ENCODE measurements around the gene PARP6.
A peak's percentile ranks its signal among the peaks of the same experiment; 100 is the strongest.
"Not testable (repeated sequence)": the region's sequence is repeated elsewhere in the genome, so short reads cannot be mapped to it uniquely, and the experiment has no call there.

PARP6 gene

DNA sequence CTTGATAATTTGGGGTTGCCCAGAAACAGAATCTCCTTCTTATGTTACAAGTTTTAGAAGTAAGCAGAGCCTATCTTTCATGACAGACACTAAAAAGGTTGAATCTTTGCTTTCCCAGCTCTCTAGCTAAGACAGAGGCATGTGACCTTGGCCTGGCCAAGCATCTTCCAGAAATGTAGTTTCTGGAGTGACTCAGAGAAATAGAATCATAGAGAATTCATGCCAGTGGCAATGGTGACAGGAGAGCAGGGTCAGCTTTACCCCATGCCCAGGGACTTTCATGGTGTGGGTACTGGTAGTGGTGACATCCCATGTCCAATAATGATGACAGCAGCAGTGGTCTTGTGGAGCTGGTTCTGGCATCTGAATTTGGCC, 4.0 kb upstream of the PARP6 start:
- Histone ChIP-seq H3K4me3 (ENCODE audit: low read depth in 1 of 2, low read length in 2 of 2) (no peak overlapping the region), H3K27me3 (ENCODE audit: low read depth, low read length) (no peaks in the 10 kb centered on the region), H3K4me1 (ENCODE audit: control insufficient read depth in 1 of 2, insufficient read depth in 2 of 2, low read length in 2 of 2) (peaks cover 4 to 15% of the 10 kb centered on the region in 2 donors), H3K9me3 (ENCODE audit: control insufficient read depth in 1 of 2, low read length in 2 of 2) (no peaks in the 10 kb centered on the region), H3K27ac (ENCODE audit: low read length) (no peak overlapping the region), H3K36me3 (ENCODE audit: control insufficient read depth in 1 of 2, insufficient read depth in 2 of 2, low read length in 2 of 2) (no peaks in the 10 kb centered on the region)

DNA sequence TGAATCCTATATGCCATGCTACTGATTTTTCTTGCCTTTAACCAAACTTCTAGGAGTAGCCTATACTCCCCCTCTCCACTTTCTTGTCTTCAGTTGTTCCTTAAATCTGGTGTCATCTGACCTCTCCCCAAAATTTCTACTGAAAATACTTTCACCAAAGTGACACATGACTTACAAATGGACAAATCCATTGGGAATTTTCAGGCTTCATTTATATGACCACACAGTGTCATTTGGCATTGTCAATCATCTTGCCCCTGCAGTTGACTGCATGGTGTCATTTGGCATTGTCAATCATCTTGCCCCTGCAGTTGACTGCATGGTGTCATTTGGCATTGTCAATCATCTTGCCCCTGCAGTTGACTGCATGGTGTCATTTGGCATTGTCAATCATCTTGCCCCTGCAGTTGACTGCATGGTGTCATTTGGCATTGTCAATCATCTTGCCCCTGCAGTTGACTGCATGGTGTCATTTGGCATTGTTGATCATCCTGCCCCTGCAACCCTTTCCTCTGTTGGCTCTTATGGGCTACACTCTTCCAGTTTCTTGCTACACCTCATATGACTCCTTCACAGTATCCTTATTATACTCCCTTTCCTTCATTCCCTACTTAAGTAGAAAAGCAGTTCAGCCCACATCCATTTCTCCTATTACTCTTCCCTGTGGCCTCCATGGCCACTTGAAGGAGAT, 3.4 kb upstream of the PARP6 start:
- H3K27ac ChIP-seq (ENCODE audit: low read length) = not testable (repeated sequence)

DNA sequence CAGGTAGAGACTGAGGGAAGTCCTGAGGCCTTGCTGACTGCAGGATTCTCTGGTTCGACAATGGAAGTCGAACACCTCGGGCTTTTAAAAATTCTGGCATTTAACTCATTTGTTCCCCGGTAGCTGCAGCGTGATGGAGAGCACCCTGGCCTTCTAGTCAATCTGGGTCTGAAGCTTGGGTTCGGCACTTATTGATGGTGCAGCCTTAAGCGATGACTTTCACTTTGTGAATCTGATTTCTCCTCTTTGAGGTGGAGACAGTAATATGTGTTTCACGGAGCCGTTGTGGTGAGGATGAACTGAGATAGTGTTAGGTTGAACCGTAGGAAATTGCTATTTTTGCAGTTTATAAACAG, 621 bp upstream of the PARP6 start:
- H3K9me3 ChIP-seq (ENCODE audit: control insufficient read depth in 1 of 2, low read length in 2 of 2) = no peaks in the 10 kb centered on the region
- peak overlapping the region; percentile 43 for H3K27ac ChIP-seq (ENCODE audit: low read length)
- peaks cover 5 to 26% of the 10 kb centered on the region in 2 donors for H3K4me1 ChIP-seq (ENCODE audit: control insufficient read depth in 1 of 2, insufficient read depth in 2 of 2, low read length in 2 of 2)
- H3K27me3 ChIP-seq (ENCODE audit: low read depth, low read length) = no peaks in the 10 kb centered on the region
- H3K36me3 ChIP-seq (ENCODE audit: control insufficient read depth in 1 of 2, insufficient read depth in 2 of 2, low read length in 2 of 2) = peaks cover 0 to 23% of the 10 kb centered on the region in 2 donors
- H3K4me3 ChIP-seq (ENCODE audit: low read depth in 1 of 2, low read length in 2 of 2) = peak overlapping the region; percentile 57 to 67

More for the DNA sequence above, 3.4 kb upstream of the PARP6 start:
- not testable (repeated sequence) for H3K36me3 ChIP-seq (ENCODE audit: control insufficient read depth in 1 of 2, insufficient read depth in 2 of 2, low read length in 2 of 2); H3K9me3 ChIP-seq (ENCODE audit: control insufficient read depth in 1 of 2, low read length in 2 of 2); H3K27me3 ChIP-seq (ENCODE audit: low read depth, low read length); H3K4me3 ChIP-seq (ENCODE audit: low read depth in 1 of 2, low read length in 2 of 2)
- peaks cover 5 to 20% of the 10 kb centered on the region in 2 donors for H3K4me1 ChIP-seq (ENCODE audit: control insufficient read depth in 1 of 2, insufficient read depth in 2 of 2, low read length in 2 of 2)

DNA sequence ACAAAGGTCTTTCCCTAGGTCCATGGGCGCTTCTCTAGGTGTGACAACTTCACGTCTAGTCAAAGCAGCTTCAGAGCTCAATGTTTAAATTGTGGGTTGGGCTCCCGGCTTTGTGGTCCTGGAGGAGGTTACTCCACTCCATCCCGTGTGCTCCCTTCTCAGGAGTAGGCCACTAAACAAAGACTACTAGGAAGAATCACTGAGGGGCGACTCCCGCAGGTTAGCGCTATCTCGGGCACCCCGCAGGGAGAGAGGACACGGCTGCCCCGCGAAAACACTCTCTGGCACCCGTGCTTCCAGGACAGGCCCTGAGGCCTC, 500 bp downstream of the PARP6 start:
- H3K4me3 ChIP-seq (ENCODE audit: low read depth in 1 of 2, low read length in 2 of 2) = peak overlapping the region; percentile 70 to 80
- no peaks in the 10 kb centered on the region for H3K9me3 ChIP-seq (ENCODE audit: control insufficient read depth in 1 of 2, low read length in 2 of 2)
- peaks cover 5 to 26% of the 10 kb centered on the region in 2 donors for H3K4me1 ChIP-seq (ENCODE audit: control insufficient read depth in 1 of 2, insufficient read depth in 2 of 2, low read length in 2 of 2)
- peaks cover 6 to 32% of the 10 kb centered on the region in 2 donors for H3K36me3 ChIP-seq (ENCODE audit: control insufficient read depth in 1 of 2, insufficient read depth in 2 of 2, low read length in 2 of 2)
- H3K27me3 ChIP-seq (ENCODE audit: low read depth, low read length) = no peaks in the 10 kb centered on the region
- peak overlapping the region; percentile 46 for H3K27ac ChIP-seq (ENCODE audit: low read length)

DNA sequence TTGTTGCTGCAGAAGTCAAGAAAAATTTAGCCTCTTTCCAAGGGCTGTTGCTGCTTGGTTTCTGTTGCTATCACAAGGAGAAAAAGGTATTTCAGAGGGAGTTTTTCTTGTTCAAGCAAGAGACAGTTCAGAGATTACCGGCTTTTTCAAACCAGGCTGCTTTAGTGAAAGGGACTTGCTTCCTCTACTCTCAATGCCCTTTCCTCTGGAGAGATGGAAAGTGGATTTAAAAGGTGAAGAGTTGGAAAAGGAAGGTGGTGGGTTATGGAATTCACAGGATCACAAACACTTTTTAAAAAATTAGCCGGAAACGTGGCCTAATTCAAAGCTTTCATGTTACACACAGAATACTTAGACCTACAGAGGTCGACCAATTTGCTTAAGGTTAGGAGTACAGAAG, 1.1 kb downstream of the PARP6 start:
- Histone ChIP-seq H3K27ac (ENCODE audit: low read length) (peak overlapping the region; percentile 46), H3K36me3 (ENCODE audit: control insufficient read depth in 1 of 2, insufficient read depth in 2 of 2, low read length in 2 of 2) (peaks cover 12 to 39% of the 10 kb centered on the region in 2 donors), H3K4me3 (ENCODE audit: low read depth in 1 of 2, low read length in 2 of 2) (peak overlapping the region; percentile 70 to 80), H3K4me1 (ENCODE audit: control insufficient read depth in 1 of 2, insufficient read depth in 2 of 2, low read length in 2 of 2) (peaks cover 5 to 26% of the 10 kb centered on the region in 2 donors), H3K27me3 (ENCODE audit: low read depth, low read length) (no peaks in the 10 kb centered on the region), H3K9me3 (ENCODE audit: control insufficient read depth in 1 of 2, low read length in 2 of 2) (no peaks in the 10 kb centered on the region)

DNA sequence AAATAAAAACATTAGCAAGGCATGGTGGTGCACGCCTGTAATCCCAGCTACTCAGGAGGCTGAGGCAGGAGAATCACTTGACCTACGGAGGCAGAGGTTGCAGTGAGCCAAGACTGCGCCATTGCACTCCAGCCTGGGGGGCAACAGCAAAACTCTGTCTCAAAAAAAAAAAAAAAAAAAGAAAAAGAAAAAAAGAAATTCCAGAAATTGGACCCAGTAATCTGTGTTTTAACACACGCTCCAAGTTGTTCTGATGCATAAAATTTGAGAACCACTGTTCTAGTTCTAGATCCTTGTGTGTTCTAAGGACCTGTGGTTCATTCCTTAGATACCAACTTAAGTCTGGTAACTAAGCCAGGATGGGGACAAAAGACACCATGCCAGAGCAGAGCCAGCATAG, 2.6 kb downstream of the PARP6 start:
- H3K4me1 ChIP-seq (ENCODE audit: control insufficient read depth in 1 of 2, insufficient read depth in 2 of 2, low read length in 2 of 2) = peaks cover 5 to 26% of the 10 kb centered on the region in 2 donors
- H3K36me3 ChIP-seq (ENCODE audit: control insufficient read depth in 1 of 2, insufficient read depth in 2 of 2, low read length in 2 of 2) = peaks cover 27 to 54% of the 10 kb centered on the region in 2 donors
- H3K4me3 ChIP-seq (ENCODE audit: low read depth in 1 of 2, low read length in 2 of 2) = no peak overlapping the region
- H3K27ac ChIP-seq (ENCODE audit: low read length) = no peak overlapping the region
- H3K9me3 ChIP-seq (ENCODE audit: control insufficient read depth in 1 of 2, low read length in 2 of 2) = no peaks in the 10 kb centered on the region
- no peaks in the 10 kb centered on the region for H3K27me3 ChIP-seq (ENCODE audit: low read depth, low read length)

DNA sequence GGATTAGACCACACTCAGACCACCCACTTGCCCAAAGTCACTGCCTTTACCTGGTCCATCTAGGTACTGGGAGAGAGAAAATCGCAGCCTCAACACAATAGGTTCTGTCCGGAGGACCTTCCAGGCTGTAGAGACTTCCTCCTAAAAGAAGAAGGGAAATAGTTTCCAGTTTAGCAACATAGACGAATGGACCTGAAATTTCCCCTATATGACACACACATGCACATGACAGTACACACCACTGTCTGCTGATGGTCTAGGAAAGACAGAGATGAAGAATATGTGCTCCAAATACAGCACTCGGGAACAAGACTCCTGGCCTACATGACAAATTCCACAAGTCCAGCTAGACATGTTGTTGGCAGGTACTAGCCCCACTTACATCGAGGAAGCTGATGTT, 7.3 kb downstream of the PARP6 start:
- peaks cover 69 to 88% of the 10 kb centered on the region in 2 donors for H3K36me3 ChIP-seq (ENCODE audit: control insufficient read depth in 1 of 2, insufficient read depth in 2 of 2, low read length in 2 of 2)
- H3K27ac ChIP-seq (ENCODE audit: low read length) = no peak overlapping the region
- no peak overlapping the region for H3K4me3 ChIP-seq (ENCODE audit: low read depth in 1 of 2, low read length in 2 of 2)
- no peaks in the 10 kb centered on the region for H3K9me3 ChIP-seq (ENCODE audit: control insufficient read depth in 1 of 2, low read length in 2 of 2)
- no peaks in the 10 kb centered on the region for H3K27me3 ChIP-seq (ENCODE audit: low read depth, low read length)
- no peaks in the 10 kb centered on the region for H3K4me1 ChIP-seq (ENCODE audit: control insufficient read depth in 1 of 2, insufficient read depth in 2 of 2, low read length in 2 of 2)

DNA sequence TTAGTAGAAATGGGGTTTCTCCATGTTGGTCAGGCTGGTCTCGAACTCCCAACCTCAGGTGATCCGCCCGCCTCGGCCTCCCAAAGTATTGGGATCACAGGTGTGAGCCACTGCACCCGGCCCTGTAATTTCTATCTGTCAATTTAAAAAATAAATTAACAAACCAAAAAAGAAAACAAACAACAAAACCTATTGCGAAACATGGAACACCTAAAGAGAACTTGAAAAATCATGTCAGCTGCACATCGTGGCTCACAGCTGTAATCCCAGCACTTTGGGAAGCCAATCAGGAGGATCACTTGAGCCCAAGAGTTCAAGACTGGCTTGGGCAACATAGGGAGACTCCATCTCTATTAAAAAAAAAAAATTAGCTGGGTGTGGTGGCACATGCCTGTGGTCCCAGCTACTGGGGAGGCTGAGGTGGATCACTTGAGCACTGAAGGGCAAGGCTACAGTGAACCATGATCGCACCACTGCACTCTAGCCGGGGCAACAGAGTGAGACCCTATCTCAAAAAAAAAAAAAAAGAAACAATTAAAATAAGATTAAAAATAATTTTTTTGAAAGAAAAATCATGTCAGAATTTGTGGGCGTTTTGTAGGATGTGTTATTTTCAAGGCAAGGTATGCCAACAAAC, 19.6 kb downstream of the PARP6 start:
- Histone ChIP-seq H3K27ac (ENCODE audit: low read length) (no peak overlapping the region), H3K4me3 (ENCODE audit: low read depth in 1 of 2, low read length in 2 of 2) (no peak overlapping the region), H3K27me3 (ENCODE audit: low read depth, low read length) (no peaks in the 10 kb centered on the region), H3K9me3 (ENCODE audit: control insufficient read depth in 1 of 2, low read length in 2 of 2) (no peaks in the 10 kb centered on the region), H3K36me3 (ENCODE audit: control insufficient read depth in 1 of 2, insufficient read depth in 2 of 2, low read length in 2 of 2) (peaks cover 75 to 94% of the 10 kb centered on the region in 2 donors), H3K4me1 (ENCODE audit: control insufficient read depth in 1 of 2, insufficient read depth in 2 of 2, low read length in 2 of 2) (no peaks in the 10 kb centered on the region)

DNA sequence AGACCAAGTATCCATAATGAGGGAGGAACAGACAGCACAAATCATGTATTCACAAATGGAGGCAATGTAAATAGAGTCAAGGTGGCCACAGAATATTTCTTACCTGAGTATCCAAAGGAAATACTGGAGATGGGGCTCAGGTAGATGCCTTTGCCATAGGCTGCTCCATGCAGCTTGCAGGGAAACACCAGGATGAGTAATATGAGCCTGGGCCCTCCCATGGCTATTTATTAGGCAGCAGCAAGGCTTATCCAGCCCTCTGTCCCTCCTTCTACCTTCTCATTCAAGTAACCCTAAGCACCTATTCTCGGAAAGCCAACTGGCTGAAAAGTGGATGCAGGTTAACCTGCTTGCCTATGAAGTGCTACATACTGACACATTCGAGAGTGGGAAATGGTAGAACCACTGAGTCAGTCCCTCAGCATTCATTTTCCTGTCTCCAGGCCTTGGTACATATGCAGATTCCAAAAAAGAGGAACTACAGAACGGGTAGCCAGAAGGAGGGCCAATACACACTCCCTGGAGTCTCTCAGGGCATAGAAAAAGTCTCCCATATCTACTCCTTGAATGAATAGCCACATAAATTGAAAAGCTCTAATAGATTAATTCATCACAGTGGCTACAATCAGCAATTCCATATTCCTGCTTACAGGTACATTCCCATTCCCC, 23.1 kb downstream of the PARP6 start:
- no peak overlapping the region for H3K27ac ChIP-seq (ENCODE audit: low read length)
- H3K9me3 ChIP-seq (ENCODE audit: control insufficient read depth in 1 of 2, low read length in 2 of 2) = no peaks in the 10 kb centered on the region
- H3K36me3 ChIP-seq (ENCODE audit: control insufficient read depth in 1 of 2, insufficient read depth in 2 of 2, low read length in 2 of 2) = peaks cover 58 to 68% of the 10 kb centered on the region in 2 donors
- no peaks in the 10 kb centered on the region for H3K4me1 ChIP-seq (ENCODE audit: control insufficient read depth in 1 of 2, insufficient read depth in 2 of 2, low read length in 2 of 2)
- no peak overlapping the region for H3K4me3 ChIP-seq (ENCODE audit: low read depth in 1 of 2, low read length in 2 of 2)
- H3K27me3 ChIP-seq (ENCODE audit: low read depth, low read length) = no peaks in the 10 kb centered on the region

DNA sequence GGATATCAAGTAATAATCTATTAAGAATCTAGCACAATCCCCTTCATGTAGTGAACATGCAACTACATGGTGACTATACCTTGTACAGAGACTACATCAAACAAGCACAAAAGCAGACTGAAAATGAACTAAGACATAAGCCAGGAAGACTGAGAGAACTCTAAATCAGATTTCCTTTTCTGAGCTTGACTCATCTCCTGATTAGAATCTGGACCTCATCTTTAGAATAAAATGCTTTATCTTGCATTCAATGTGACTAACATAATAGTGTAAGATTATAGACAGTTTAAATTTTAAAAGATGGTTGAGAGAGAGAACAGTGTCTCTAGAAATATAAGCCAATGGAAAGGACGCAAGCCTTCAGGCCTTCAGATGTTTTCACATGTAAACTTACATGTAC, 23.8 kb downstream of the PARP6 start:
- H3K4me3 ChIP-seq (ENCODE audit: low read depth in 1 of 2, low read length in 2 of 2) = no peak overlapping the region
- no peaks in the 10 kb centered on the region for H3K9me3 ChIP-seq (ENCODE audit: control insufficient read depth in 1 of 2, low read length in 2 of 2)
- H3K27me3 ChIP-seq (ENCODE audit: low read depth, low read length) = no peaks in the 10 kb centered on the region
- H3K36me3 ChIP-seq (ENCODE audit: control insufficient read depth in 1 of 2, insufficient read depth in 2 of 2, low read length in 2 of 2) = peaks cover 56 to 68% of the 10 kb centered on the region in 2 donors
- no peak overlapping the region for H3K27ac ChIP-seq (ENCODE audit: low read length)
- no peaks in the 10 kb centered on the region for H3K4me1 ChIP-seq (ENCODE audit: control insufficient read depth in 1 of 2, insufficient read depth in 2 of 2, low read length in 2 of 2)

DNA sequence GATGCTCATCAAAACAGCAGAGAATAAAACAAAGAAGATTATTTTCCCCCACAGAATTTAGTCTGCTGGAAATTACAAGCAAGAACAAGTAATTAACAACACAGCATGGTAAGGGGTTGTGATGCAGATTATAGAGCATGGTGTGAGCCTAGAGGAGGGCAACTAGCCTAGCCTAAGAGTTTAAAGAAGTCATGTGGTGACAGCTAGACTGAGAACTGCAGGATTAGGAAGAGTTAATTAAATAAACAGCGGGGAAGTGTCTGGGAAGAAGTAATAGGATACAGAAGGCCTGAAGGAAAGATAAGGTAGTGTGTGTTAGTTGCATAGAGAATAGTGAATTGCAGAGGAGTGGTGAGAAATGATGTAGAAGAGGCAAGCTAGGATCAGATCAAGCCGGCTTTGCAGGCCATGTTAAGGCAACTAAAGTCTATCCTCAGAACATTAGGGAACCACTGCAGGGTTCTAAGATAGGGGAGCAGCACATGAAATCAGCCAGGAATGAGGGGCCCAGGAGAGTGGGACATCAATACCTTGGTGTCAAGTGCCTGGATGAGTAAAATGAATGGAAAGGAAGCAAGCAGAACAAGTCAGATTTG, 29.5 kb downstream of the PARP6 start:
- Histone ChIP-seq H3K9me3 (ENCODE audit: control insufficient read depth in 1 of 2, low read length in 2 of 2) (no peaks in the 10 kb centered on the region), H3K36me3 (ENCODE audit: control insufficient read depth in 1 of 2, insufficient read depth in 2 of 2, low read length in 2 of 2) (peaks cover 42 to 56% of the 10 kb centered on the region in 2 donors), H3K4me3 (ENCODE audit: low read depth in 1 of 2, low read length in 2 of 2) (no peak overlapping the region), H3K4me1 (ENCODE audit: control insufficient read depth in 1 of 2, insufficient read depth in 2 of 2, low read length in 2 of 2) (no peaks in the 10 kb centered on the region), H3K27me3 (ENCODE audit: low read depth, low read length) (no peaks in the 10 kb centered on the region), H3K27ac (ENCODE audit: low read length) (no peak overlapping the region)
